Body of pancreas (tissue), 4 donors: ENCODE measurements around the gene ZNF771. TPM values are rescaled to one million over a fixed set of nuclear protein-coding genes. Genes with fewer than 3 reads are reported as not detected.

Experiments used
- ATAC-seq: fragments of 150-250 bp; one replicate; pipeline ENCODE4 v1.9.1; 2016
- DNase-seq, 4 donors: peaks; one replicate each; pipeline ENCODE4 v3.0.0-alpha.2; 2019
- H3K27ac ChIP-seq, 4 donors: fragments of 200-600 bp; sonication (generic); 1 replicate in 3 of 4; 2 replicates in 1 of 4; pipeline versions ENCODE4 v1.5.1 to v1.6.1; 2016 to 2019; ENCODE audit warnings: mild to moderate bottlenecking in 1 of 4, mixed read lengths in 1 of 4, moderate library complexity in 1 of 4
- H3K27me3 ChIP-seq, 2 donors: fragments of 200-600 bp; sonication (generic); one replicate each; pipeline ENCODE4 v1.6.0; 2016; ENCODE audit warnings: mild to moderate bottlenecking in 1 of 2
- H3K36me3 ChIP-seq, 2 donors: fragments of 200-600 bp; sonication (generic); replicated peaks in 1 of 2; 2 replicates each; pipeline ENCODE4 v1.5.1; 2016; ENCODE audit warnings: low read depth in 2 of 2; ENCODE audit not compliant: insufficient read depth in 1 of 2
- H3K4me1 ChIP-seq: fragments of 200-600 bp; sonication (generic); one replicate; pipeline ENCODE4 v1.6.0; 2016
- H3K4me3 ChIP-seq, 2 donors: fragments of 200-600 bp; sonication (generic); 1 replicate in 1 of 2; 2 replicates in 1 of 2; pipeline ENCODE4 v1.5.1; 2016 to 2019
- H3K9me3 ChIP-seq, 3 donors: fragments of 200-600 bp; sonication (generic); 1 replicate in 2 of 3; 2 replicates in 1 of 3; pipeline ENCODE4 v1.5.1; 2016
- CTCF ChIP-seq, 7 experiments: fragments of 450-650 bp in 4 of 7; fragments of 200-600 bp in 3 of 7; sonication (generic) in 3 of 7; IDR thresholded peaks; one replicate each; pipeline ENCODE4 v1.5.1; 2016 to 2019; ENCODE audit warnings: antibody characterized with exemption in 7 of 7
- POLR2A ChIP-seq, 3 donors: fragments of 450-650 bp; IDR thresholded peaks; one replicate each; pipeline ENCODE4 v1.6.1; 2016; ENCODE audit warnings: antibody characterized with exemption in 3 of 3, mild to moderate bottlenecking in 2 of 3
- WGBS, 2 donors: methylation state at CpG; one replicate each; pipeline ENCODE4 v1.1.5; 2017; 5-methylcytosine and 5-hydroxymethylcytosine counted together
- intact Hi-C: fragments of 100-400 bp; cut with DNase I; formaldehyde crosslinking; loops from one replicate; pipeline ENCODE4 v1.15.1; 2023
- total RNA-seq, 2 donors: library from RNA; depleted of rRNA; stranded (reverse); fragments of >200 nt; gene quantifications; one replicate each; pipeline ENCODE4 v1.1.0, GENCODE V29; 2016

The ZNF771 gene
- total RNA-seq, 2 donors from 2014 or later = 16.6 to 18.8 TPM

DNA sequence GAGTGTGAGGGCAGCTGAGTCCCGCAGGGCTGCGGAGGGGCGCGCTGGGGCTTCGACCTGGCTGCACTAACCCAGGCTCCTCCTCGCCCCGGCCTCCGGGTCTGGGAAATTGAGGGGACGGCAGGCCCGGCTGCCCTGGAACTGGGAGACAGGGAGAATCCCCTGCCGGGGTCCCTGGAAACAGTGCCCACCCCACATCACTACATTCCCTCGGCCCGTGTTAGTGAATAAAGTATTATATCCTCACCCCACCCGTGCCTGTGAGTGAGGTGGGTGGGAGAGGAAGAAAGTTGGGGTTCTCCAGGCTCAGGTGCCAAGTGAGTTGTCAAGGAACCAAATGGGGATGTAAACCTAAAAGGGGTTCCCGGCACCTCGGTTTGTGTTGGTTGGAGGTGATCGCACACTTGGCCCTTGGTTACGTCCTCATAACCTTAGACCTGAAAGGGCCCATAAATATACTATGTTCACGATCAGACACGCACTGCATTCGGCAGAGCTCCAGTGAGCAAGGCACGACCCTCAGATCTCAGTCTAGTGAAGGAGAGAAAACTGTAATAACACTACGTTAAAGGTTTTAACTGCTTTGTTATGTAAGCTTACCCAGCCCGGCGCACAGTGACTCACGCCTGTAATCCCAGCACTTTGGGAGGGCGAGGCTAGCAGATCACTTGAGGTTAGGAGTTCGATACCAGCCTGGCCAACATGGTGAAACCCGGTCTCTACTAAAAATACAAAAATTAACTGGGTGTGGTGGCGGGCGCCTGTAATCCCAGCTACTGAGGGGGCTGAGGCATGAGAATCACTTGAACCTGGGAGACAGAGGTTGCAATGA is 11.2 kb downstream of the ZNF771 start:
- H3K36me3 ChIP-seq = peaks cover 0 to 1% of the 10 kb centered on the region in 2 donors
- peaks cover 22% of the 10 kb centered on the region for H3K4me1 ChIP-seq
- no peak for ATAC-seq
- intact Hi-C loops = no loop called here
- TF ChIP-seq POLR2A (IDR thresholded peaks at IDR 0.05) (peak in 1 of 3 donors; percentile 2), CTCF (IDR thresholded peaks at IDR 0.05) (no peak)
- H3K27me3 ChIP-seq = no peaks in the 10 kb centered on the region
- DNase-seq = no peak
- no peak overlapping the region for H3K4me3 ChIP-seq
- H3K9me3 ChIP-seq = no peaks in the 10 kb centered on the region
- H3K27ac ChIP-seq = peak overlapping the region; percentile 77 to 93 (median 88)
- WGBS, 2 donors = 55 to 88% methylated on average over 17 to 31 of the region's 31 CpGs

DNA sequence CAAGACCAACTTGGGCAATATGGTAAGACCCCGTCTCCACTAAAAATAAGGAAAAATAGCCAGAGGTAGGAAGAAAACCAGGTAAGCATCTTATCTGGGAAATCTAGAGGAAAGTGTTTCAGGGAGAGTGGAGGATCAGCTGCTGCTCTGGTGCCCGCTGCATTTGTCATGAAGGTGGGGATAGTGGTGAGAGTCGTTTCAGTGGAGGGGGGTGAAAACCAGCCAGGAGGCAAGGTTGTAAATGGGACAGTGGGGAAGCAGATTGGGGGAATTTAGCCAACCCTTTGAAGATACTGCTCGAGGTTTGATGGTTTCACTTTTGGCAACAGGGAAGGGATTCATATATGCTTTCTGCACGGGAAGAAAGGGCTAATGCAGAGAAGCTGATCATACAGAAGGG is 13.6 kb downstream of the ZNF771 start:
- TF ChIP-seq POLR2A (IDR thresholded peaks at IDR 0.05) = no peak
- TF ChIP-seq CTCF (IDR thresholded peaks at IDR 0.05) = no peak
- H3K36me3 ChIP-seq = peaks cover 0 to 8% of the 10 kb centered on the region in 2 donors
- intact Hi-C loops = no loop called here
- no peak for DNase-seq
- H3K9me3 ChIP-seq = no peaks in the 10 kb centered on the region
- H3K27ac ChIP-seq = no peak overlapping the region
- no peak overlapping the region for H3K4me3 ChIP-seq
- H3K27me3 ChIP-seq = no peaks in the 10 kb centered on the region
- ATAC-seq = no peak
- peaks cover 11% of the 10 kb centered on the region for H3K4me1 ChIP-seq
- WGBS, 2 donors = 74 to 79% methylated on average over 5 of the region's 5 CpGs

DNA sequence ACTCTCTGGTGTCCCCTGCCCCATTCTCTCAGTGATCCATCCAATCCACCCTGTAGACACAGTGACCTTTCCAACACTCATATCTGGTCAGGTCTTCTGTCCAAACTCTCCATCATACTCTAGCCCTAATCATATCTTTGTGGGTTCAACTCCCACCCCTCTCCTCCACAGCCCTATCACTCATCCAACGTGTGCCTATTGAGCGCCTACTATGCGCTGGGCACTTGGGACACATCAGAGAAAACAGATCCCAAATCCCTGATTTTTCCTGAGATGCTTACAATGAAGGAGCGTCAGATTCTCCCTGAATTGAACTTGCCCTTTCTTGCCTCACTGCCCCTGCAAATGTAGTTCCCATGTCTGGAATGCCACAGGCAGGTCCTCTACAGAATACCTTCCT is 20.6 kb downstream of the ZNF771 start:
- Histone ChIP-seq H3K4me1 (peaks cover 23% of the 10 kb centered on the region), H3K27me3 (no peaks in the 10 kb centered on the region), H3K36me3 (peaks cover 0 to 7% of the 10 kb centered on the region in 2 donors), H3K4me3 (no peak overlapping the region), H3K9me3 (no peaks in the 10 kb centered on the region), H3K27ac (no peak overlapping the region)
- TF ChIP-seq POLR2A (IDR thresholded peaks at IDR 0.05) (no peak), CTCF (IDR thresholded peaks at IDR 0.05) (no peak)
- intact Hi-C loops = no loop called here
- no peak for ATAC-seq
- DNase-seq = no peak
- WGBS, 2 donors = 79 to 80% methylated on average over 4 of the region's 4 CpGs

- peaks cover 23% of the 10 kb centered on the region for H3K4me1 ChIP-seq
- no peaks in the 10 kb centered on the region for H3K9me3 ChIP-seq
- peak overlapping the region; percentile 42 to 52 for H3K4me3 ChIP-seq
- H3K36me3 ChIP-seq = peaks cover 0 to 1% of the 10 kb centered on the region in 2 donors
- no peak for TF ChIP-seq CTCF (IDR thresholded peaks at IDR 0.05)
- no peak for TF ChIP-seq POLR2A (IDR thresholded peaks at IDR 0.05)
- H3K27ac ChIP-seq = peak overlapping the region; percentile 32 to 76 (median 60)
- no peaks in the 10 kb centered on the region for H3K27me3 ChIP-seq
- ATAC-seq (no peak), DNase-seq (no peak)
- intact Hi-C loops = no loop called here
- WGBS, 2 donors = 1 to 2% methylated on average over 11 of the region's 11 CpGs
Observed at GRCh38 chr16:30429418-30429677, 21.9 kb downstream of the ZNF771 start.
